Measurements from ENCODE around the gene BCOR. TPM values are rescaled to one million over a fixed set of nuclear protein-coding genes. Genes with fewer than 3 reads are reported as not detected.

Gene BCOR
- total RNA-seq: 10 to 100 TPM; 47.1 to 48.7 TPM
- polyA plus RNA-seq: 1 to 10 TPM; 1.9 to 7.0 TPM

DNA sequence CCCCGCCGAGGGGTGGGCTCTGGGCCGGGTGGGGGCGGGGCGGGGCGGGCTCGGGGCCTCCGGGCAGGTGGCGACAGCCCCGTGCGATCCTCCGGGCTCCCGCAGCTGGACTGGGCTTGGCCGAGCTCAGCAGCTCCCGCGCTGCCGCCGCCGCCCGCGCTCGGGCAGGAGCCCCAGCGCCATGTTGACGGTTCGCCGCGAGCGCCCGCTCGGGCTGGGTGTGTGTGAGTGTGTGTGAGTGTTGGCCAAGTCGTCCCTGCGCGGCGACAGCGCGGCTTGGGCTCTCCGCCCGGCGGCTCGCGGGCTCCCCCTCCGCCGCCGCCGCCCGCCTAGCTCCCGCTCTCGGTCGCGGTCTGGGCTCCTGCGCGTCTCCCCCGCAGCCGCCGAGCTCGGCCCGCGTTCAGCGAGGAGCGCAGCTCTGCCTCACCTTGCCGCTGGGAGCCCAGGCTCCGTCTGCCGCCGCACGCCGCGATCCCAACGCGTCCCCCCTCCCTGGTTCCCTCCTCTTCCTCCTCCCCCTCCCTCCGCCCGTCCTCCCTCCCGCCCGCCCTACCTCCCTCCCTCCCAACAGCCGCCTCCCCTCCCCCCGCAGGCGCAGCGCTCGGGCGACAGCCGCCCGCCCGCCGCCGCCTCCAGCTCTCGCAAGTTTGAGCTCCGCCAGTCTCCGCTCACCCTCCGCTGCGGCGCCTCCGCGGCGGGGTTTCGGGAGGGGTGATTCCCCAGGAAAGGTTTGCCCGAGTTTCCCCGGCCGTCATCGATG lies at the start of gene BCOR:
Gene BCOR (minus strand): TSS at position 455 of the 760 bp plus-strand sequence. CDS start 20,029 bp downstream, outside the sequence.
- ChIA-PET POLR2A (ENCODE audit: partially characterized antibody) (interaction anchor here (0.7 to 14.3 kb wide), 27 partner anchors 8 to 326 kb away, joined by 3 to 323 read pairs (median 6); no protein-coding TSS in a partner anchor), CTCF (ENCODE audit: partially characterized antibody) (interaction anchor here (0.9 to 1.3 kb wide), 6 partner anchors 11 to 76 kb away, joined by 3 to 4 read pairs (median 3); no protein-coding TSS in a partner anchor)
- peaks cover 22% of the 10 kb centered on the region for H3K4me1 ChIP-seq (ENCODE audit: insufficient read depth, low read length)
- peaks cover 0 to 7% (median 0%) of the 10 kb centered on the region in 8 donors for H3K9me3 Mint-ChIP-seq
- H3K27me3 ChIP-seq (ENCODE audit: insufficient read depth, low read length): no peaks in the 10 kb centered on the region
- H3K27ac Mint-ChIP-seq: peak within 1 kb of the TSS; percentile 79 to 96 (median 92)
- intact Hi-C loops (cut with micrococcal nuclease): loop anchor here (1.0 to 2.0 kb wide), 6 partner anchors 9 to 169 kb away; no protein-coding TSS in a partner anchor
- peak within 1 kb of the TSS; percentile 89 to 95 (median 91) for H3K4me3 Mint-ChIP-seq
- H3K9me3 ChIP-seq (ENCODE audit: control insufficient read depth in 1 of 2, low read length in 2 of 2): no peaks in the 10 kb centered on the region
- H3K36me3 ChIP-seq (ENCODE audit: insufficient read depth, low read length): no peaks in the 10 kb centered on the region
- H3K36me3 Mint-ChIP-seq: peaks cover 0 to 10% of the 10 kb centered on the region in 2 donors
- peak; percentile 69 to 75 (median 72) for DNase-seq
- peaks cover 9 to 38% (median 23%) of the 10 kb centered on the region in 4 donors for H3K4me1 Mint-ChIP-seq
- no peaks in the 10 kb centered on the region for H3K27me3 Mint-ChIP-seq
- H3K4me3 ChIP-seq (ENCODE audit: low read length in 2 of 2): peak within 1 kb of the TSS in 1 of 2 donors; percentile 58
- peak within 1 kb of the TSS; percentile 63 for H3K27ac ChIP-seq (ENCODE audit: low read depth, low read length)

GRCh38 chrX:40147126-40147952 lies 49.6 kb upstream of the BCOR start:
- Mint-ChIP-seq H3K27ac (no peak overlapping the region), H3K4me3 (peak overlapping the region; percentile 14 to 66 (median 47)), H3K9me3 (no peaks in the 10 kb centered on the region), H3K36me3 (no peaks in the 10 kb centered on the region), H3K27me3 (no peaks in the 10 kb centered on the region), H3K4me1 (peaks cover 0 to 19% (median under 1%) of the 10 kb centered on the region in 4 donors)
- ChIA-PET CTCF (ENCODE audit: partially characterized antibody) (no interaction called here), POLR2A (ENCODE audit: partially characterized antibody) (interaction anchor here (0.8 to 1.1 kb wide), 2 partner anchors 37 to 82 kb away, joined by 3 read pairs; no protein-coding TSS in a partner anchor)
- Histone ChIP-seq H3K4me3 (ENCODE audit: low read length in 2 of 2) (no peak overlapping the region), H3K9me3 (ENCODE audit: control insufficient read depth in 1 of 2, low read length in 2 of 2) (no peaks in the 10 kb centered on the region), H3K27ac (ENCODE audit: low read depth, low read length) (no peak overlapping the region), H3K36me3 (ENCODE audit: insufficient read depth, low read length) (no peaks in the 10 kb centered on the region), H3K4me1 (ENCODE audit: insufficient read depth, low read length) (peaks cover 5% of the 10 kb centered on the region), H3K27me3 (ENCODE audit: insufficient read depth, low read length) (no peaks in the 10 kb centered on the region)
- intact Hi-C loops (cut with micrococcal nuclease): no loop called here
- DNase-seq: no peak

DNA sequence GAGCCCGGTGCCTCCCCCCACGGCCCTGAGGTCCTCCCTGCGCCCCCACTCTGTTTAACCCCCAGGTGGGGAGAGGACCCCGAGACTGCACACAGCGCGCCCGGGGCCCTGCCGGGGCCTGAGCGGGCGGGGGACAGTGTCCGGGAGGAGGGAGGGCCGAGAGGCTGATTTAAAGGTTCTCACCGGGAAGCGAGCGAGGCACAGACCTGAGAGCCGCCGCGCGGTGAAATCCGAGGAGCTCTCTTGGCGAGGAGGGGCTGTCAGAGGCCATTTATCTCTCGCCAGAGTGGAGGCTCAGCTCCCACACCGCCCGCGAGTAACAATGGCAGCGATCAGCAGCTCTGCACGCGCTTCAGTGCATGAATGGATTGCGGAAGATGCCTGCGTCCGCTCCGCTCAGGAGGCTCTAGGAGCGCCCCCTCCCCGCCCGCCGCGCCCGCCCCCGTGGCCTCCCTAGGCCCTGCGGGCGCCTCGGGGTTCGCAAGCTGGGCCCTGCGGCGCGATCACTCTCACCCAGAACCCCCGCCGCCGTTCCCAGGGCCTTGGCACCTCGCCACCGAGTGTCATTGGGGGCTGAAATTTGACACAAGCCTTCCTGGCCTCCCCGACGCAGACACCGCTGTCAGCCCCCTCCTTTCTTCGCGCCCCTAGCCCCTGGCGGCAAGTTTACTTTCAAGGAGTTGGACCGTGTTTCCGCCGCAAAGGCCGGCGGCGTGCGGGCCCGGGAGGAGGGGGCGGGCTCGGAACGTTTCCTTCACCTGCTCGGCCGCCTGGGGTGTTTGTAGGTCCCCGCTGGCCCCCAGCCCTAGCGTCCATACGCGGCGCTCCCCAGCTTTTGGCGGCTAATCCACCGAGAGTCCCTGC lies 48.7 kb upstream of the BCOR start:
- ChIA-PET CTCF (ENCODE audit: partially characterized antibody) (no interaction called here), POLR2A (ENCODE audit: partially characterized antibody) (interaction anchor here (0.6 to 1.1 kb wide), 7 partner anchors 30 to 178 kb away, joined by 3 to 4 read pairs (median 3); partner anchors contain the start of gene BCOR)
- Mint-ChIP-seq H3K4me1 (peaks cover 0 to 19% (median under 1%) of the 10 kb centered on the region in 4 donors), H3K27ac (peak overlapping the region in 1 of 7 donors; percentile 48), H3K4me3 (peak overlapping the region; percentile 42 to 72 (median 58)), H3K27me3 (no peaks in the 10 kb centered on the region), H3K36me3 (no peaks in the 10 kb centered on the region), H3K9me3 (no peaks in the 10 kb centered on the region)
- Histone ChIP-seq H3K36me3 (ENCODE audit: insufficient read depth, low read length) (no peaks in the 10 kb centered on the region), H3K4me3 (ENCODE audit: low read length in 2 of 2) (peak overlapping the region in 1 of 2 donors; percentile 19), H3K27me3 (ENCODE audit: insufficient read depth, low read length) (no peaks in the 10 kb centered on the region), H3K9me3 (ENCODE audit: control insufficient read depth in 1 of 2, low read length in 2 of 2) (no peaks in the 10 kb centered on the region), H3K4me1 (ENCODE audit: insufficient read depth, low read length) (peaks cover 5% of the 10 kb centered on the region), H3K27ac (ENCODE audit: low read depth, low read length) (no peak overlapping the region)
- DNase-seq: peak in 2 of 5 donors; percentile 27 to 50
- intact Hi-C loops (cut with micrococcal nuclease): no loop called here

DNA sequence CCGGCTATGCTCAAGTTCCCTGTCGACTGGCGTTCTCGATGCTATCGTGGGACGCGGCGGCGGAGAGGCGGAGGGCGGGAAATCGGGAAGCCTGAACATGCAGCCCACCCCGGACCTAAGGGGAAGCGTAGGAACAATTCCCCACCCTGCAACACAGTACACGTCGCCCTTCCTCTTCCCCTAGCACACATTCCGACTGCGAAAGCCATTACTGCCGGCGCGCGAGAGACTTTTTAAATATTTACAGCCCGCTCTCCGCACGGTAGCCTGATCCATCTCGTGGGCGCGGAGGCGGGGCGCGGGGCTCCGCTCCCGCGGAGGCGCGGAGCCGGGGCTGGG lies 48.1 kb upstream of the BCOR start:
- no peaks in the 10 kb centered on the region for H3K36me3 ChIP-seq (ENCODE audit: insufficient read depth, low read length)
- POLR2A ChIA-PET (ENCODE audit: partially characterized antibody): interaction anchor here (0.6 to 1.1 kb wide), 6 partner anchors 31 to 177 kb away, joined by 3 to 4 read pairs (median 4); partner anchors contain the start of gene BCOR
- H3K4me3 Mint-ChIP-seq: peak overlapping the region in 7 of 8 donors; percentile 10 to 69 (median 49)
- peaks cover 5% of the 10 kb centered on the region for H3K4me1 ChIP-seq (ENCODE audit: insufficient read depth, low read length)
- CTCF ChIA-PET (ENCODE audit: partially characterized antibody): no interaction called here
- no peaks in the 10 kb centered on the region for H3K27me3 Mint-ChIP-seq
- no peaks in the 10 kb centered on the region for H3K9me3 Mint-ChIP-seq
- H3K4me3 ChIP-seq (ENCODE audit: low read length in 2 of 2): peak overlapping the region in 1 of 2 donors; percentile 19
- H3K27ac ChIP-seq (ENCODE audit: low read depth, low read length): no peak overlapping the region
- no peaks in the 10 kb centered on the region for H3K9me3 ChIP-seq (ENCODE audit: control insufficient read depth in 1 of 2, low read length in 2 of 2)
- no peak for DNase-seq
- peaks cover 0 to 19% (median under 1%) of the 10 kb centered on the region in 4 donors for H3K4me1 Mint-ChIP-seq
- H3K36me3 Mint-ChIP-seq: no peaks in the 10 kb centered on the region
- intact Hi-C loops (cut with micrococcal nuclease): no loop called here
- no peaks in the 10 kb centered on the region for H3K27me3 ChIP-seq (ENCODE audit: insufficient read depth, low read length)
- H3K27ac Mint-ChIP-seq: no peak overlapping the region

- Histone ChIP-seq H3K27me3 (ENCODE audit: insufficient read depth, low read length) (no peaks in the 10 kb centered on the region), H3K4me3 (ENCODE audit: low read length in 2 of 2) (peak overlapping the region in 1 of 2 donors; percentile 19), H3K36me3 (ENCODE audit: insufficient read depth, low read length) (no peaks in the 10 kb centered on the region), H3K9me3 (ENCODE audit: control insufficient read depth in 1 of 2, low read length in 2 of 2) (no peaks in the 10 kb centered on the region), H3K27ac (ENCODE audit: low read depth, low read length) (no peak overlapping the region), H3K4me1 (ENCODE audit: insufficient read depth, low read length) (peaks cover 5% of the 10 kb centered on the region)
- Mint-ChIP-seq H3K27ac (no peak overlapping the region), H3K4me3 (peak overlapping the region in 4 of 8 donors; percentile 40 to 66 (median 48)), H3K27me3 (no peaks in the 10 kb centered on the region), H3K9me3 (no peaks in the 10 kb centered on the region), H3K4me1 (peaks cover 0 to 19% (median under 1%) of the 10 kb centered on the region in 4 donors), H3K36me3 (no peaks in the 10 kb centered on the region)
- intact Hi-C loops (cut with micrococcal nuclease): no loop called here
- ChIA-PET POLR2A (ENCODE audit: partially characterized antibody) (no interaction called here), CTCF (ENCODE audit: partially characterized antibody) (no interaction called here)
- DNase-seq: no peak
Observed at GRCh38 chrX:40145001-40145922, 47.5 kb upstream of the BCOR start.

DNA sequence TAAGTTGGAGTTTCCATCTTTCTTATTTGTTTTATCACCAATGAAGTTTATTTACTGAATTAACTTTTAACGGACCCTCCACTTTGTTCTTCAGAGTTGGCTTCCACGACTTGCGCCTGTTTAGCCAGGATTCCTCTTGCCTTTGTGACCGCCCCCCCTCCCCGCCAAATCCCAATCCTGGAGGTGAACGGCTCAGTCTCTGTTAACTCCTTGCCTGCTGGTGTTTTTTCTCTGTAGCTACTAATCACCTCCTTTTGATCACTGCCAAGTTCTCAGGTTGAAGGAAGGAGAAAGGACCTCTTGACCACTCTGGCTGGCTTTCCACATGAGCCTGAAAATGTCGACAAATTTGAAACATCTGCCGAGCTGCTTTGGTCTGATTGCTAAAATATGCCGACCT lies 46.8 kb upstream of the BCOR start:
- no peak for DNase-seq
- Mint-ChIP-seq H3K36me3 (no peaks in the 10 kb centered on the region), H3K4me3 (peak overlapping the region in 1 of 8 donors; percentile 5), H3K4me1 (peaks cover 0 to 19% (median under 1%) of the 10 kb centered on the region in 4 donors), H3K27ac (no peak overlapping the region), H3K9me3 (no peaks in the 10 kb centered on the region), H3K27me3 (no peaks in the 10 kb centered on the region)
- Histone ChIP-seq H3K4me1 (ENCODE audit: insufficient read depth, low read length) (peaks cover 5% of the 10 kb centered on the region), H3K27ac (ENCODE audit: low read depth, low read length) (no peak overlapping the region), H3K27me3 (ENCODE audit: insufficient read depth, low read length) (no peaks in the 10 kb centered on the region), H3K9me3 (ENCODE audit: control insufficient read depth in 1 of 2, low read length in 2 of 2) (no peaks in the 10 kb centered on the region), H3K36me3 (ENCODE audit: insufficient read depth, low read length) (no peaks in the 10 kb centered on the region), H3K4me3 (ENCODE audit: low read length in 2 of 2) (no peak overlapping the region)
- intact Hi-C loops (cut with micrococcal nuclease): no loop called here
- ChIA-PET CTCF (ENCODE audit: partially characterized antibody) (no interaction called here), POLR2A (ENCODE audit: partially characterized antibody) (no interaction called here)

All from CD4-positive, alpha-beta memory T cell (primary cell).